ENCODE results near the gene SGSM2. TPM values are rescaled to one million over a fixed set of nuclear protein-coding genes. Genes with fewer than 3 reads are reported as not detected.

The SGSM2 gene
- total and polyA plus RNA-seq, 2 experiments from 2014 or later = 13.7 to 52.4 TPM

DNA sequence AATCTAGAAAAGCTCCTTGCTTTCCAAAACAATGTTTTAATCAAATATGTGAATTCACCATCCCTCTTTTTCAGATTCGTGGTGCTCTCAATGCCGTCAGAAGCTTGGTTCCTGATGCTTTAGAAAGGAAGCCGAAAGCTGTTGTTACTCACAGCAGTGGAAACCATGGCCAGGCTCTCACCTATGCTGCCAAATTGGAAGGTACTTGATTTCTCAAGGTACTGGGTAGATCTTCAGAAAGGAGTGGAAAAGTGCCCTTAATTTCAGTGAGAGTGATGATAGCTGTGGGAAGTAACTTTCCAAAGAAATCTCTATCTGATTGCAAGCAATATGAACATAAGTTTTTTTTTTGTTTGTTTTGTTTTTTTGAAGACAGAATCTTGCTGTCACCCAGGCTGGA, 19.5 kb upstream of the SGSM2 start:
- H4K20me1 ChIP-seq (replicated peaks; ENCODE audit: insufficient read depth) = peaks cover 4% of the 10 kb centered on the region; the same call in 1 of the 2 replicates
- H3K4me2 ChIP-seq = no peak overlapping the region
- no peak overlapping the region for H2AFZ ChIP-seq
- Mint-ChIP-seq H3K4me1 (no peaks in the 10 kb centered on the region), H3K4me3 (no peak overlapping the region), H3K27ac (no peak overlapping the region), H3K27me3 (ENCODE audit: insufficient read depth, low read depth, poor library complexity) (peaks cover 6% of the 10 kb centered on the region), H3K36me3 (ENCODE audit: low read depth) (peaks cover 14% of the 10 kb centered on the region), H3K9me3 (no peaks in the 10 kb centered on the region)
- no peaks in the 10 kb centered on the region for H3K9me2 ChIP-seq (ENCODE audit: insufficient read depth)
- H3K4me3 ChIP-seq = no peak overlapping the region
- no peaks in the 10 kb centered on the region for H3K4me1 ChIP-seq (ENCODE audit: insufficient read depth)
- H3K27ac ChIP-seq (ENCODE audit: low read depth) = 0 out of 2 replicates have a peak overlapping the region, but pooled peaks have one; percentile 10
- DNase-seq (ENCODE audit: low spot score) = no peak
- peaks cover 1% of the 10 kb centered on the region; the same call in 1 of the 2 replicates for H3K36me3 ChIP-seq (ENCODE audit: insufficient read depth)
- no peak for TF ChIP-seq JUNB (IDR thresholded peaks at IDR 0.05; ENCODE audit: unreplicated experiment)
- TF ChIP-seq, protein P1, sequence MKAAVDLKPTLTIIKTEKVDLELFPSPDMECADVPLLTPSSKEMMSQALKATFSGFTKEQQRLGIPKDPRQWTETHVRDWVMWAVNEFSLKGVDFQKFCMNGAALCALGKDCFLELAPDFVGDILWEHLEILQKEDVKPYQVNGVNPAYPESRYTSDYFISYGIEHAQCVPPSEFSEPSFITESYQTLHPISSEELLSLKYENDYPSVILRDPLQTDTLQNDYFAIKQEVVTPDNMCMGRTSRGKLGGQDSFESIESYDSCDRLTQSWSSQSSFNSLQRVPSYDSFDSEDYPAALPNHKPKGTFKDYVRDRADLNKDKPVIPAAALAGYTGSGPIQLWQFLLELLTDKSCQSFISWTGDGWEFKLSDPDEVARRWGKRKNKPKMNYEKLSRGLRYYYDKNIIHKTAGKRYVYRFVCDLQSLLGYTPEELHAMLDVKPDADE (IDR thresholded peaks at IDR 0.05) = no peak
- TF ChIP-seq, protein P2, sequence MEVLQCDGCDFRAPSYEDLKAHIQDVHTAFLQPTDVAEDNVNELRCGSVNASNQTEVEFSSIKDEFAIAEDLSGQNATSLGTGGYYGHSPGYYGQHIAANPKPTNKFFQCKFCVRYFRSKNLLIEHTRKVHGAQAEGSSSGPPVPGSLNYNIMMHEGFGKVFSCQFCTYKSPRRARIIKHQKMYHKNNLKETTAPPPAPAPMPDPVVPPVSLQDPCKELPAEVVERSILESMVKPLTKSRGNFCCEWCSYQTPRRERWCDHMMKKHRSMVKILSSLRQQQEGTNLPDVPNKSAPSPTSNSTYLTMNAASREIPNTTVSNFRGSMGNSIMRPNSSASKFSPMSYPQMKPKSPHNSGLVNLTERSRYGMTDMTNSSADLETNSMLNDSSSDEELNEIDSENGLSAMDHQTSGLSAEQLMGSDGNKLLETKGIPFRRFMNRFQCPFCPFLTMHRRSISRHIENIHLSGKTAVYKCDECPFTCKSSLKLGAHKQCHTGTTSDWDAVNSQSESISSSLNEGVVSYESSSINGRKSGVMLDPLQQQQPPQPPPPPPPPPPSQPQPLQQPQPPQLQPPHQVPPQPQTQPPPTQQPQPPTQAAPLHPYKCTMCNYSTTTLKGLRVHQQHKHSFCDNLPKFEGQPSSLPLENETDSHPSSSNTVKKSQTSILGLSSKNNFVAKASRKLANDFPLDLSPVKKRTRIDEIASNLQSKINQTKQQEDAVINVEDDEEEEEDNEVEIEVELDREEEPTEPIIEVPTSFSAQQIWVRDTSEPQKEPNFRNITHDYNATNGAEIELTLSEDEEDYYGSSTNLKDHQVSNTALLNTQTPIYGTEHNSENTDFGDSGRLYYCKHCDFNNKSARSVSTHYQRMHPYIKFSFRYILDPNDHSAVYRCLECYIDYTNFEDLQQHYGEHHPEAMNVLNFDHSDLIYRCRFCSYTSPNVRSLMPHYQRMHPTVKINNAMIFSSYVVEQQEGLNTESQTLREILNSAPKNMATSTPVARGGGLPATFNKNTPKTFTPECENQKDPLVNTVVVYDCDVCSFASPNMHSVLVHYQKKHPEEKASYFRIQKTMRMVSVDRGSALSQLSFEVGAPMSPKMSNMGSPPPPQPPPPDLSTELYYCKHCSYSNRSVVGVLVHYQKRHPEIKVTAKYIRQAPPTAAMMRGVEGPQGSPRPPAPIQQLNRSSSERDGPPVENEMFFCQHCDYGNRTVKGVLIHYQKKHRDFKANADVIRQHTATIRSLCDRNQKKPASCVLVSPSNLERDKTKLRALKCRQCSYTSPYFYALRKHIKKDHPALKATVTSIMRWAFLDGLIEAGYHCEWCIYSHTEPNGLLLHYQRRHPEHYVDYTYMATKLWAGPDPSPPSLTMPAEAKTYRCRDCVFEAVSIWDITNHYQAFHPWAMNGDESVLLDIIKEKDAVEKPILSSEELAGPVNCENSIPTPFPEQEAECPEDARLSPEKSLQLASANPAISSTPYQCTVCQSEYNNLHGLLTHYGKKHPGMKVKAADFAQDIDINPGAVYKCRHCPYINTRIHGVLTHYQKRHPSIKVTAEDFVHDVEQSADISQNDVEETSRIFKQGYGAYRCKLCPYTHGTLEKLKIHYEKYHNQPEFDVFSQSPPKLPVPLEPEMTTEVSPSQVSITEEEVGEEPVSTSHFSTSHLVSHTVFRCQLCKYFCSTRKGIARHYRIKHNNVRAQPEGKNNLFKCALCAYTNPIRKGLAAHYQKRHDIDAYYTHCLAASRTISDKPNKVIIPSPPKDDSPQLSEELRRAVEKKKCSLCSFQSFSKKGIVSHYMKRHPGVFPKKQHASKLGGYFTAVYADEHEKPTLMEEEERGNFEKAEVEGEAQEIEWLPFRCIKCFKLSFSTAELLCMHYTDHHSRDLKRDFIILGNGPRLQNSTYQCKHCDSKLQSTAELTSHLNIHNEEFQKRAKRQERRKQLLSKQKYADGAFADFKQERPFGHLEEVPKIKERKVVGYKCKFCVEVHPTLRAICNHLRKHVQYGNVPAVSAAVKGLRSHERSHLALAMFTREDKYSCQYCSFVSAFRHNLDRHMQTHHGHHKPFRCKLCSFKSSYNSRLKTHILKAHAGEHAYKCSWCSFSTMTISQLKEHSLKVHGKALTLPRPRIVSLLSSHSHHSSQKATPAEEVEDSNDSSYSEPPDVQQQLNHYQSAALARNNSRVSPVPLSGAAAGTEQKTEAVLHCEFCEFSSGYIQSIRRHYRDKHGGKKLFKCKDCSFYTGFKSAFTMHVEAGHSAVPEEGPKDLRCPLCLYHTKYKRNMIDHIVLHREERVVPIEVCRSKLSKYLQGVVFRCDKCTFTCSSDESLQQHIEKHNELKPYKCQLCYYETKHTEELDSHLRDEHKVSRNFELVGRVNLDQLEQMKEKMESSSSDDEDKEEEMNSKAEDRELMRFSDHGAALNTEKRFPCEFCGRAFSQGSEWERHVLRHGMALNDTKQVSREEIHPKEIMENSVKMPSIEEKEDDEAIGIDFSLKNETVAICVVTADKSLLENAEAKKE (CRISPR knock-in tag; IDR thresholded peaks at IDR 0.05) = no peak
- TF ChIP-seq, protein P3, sequence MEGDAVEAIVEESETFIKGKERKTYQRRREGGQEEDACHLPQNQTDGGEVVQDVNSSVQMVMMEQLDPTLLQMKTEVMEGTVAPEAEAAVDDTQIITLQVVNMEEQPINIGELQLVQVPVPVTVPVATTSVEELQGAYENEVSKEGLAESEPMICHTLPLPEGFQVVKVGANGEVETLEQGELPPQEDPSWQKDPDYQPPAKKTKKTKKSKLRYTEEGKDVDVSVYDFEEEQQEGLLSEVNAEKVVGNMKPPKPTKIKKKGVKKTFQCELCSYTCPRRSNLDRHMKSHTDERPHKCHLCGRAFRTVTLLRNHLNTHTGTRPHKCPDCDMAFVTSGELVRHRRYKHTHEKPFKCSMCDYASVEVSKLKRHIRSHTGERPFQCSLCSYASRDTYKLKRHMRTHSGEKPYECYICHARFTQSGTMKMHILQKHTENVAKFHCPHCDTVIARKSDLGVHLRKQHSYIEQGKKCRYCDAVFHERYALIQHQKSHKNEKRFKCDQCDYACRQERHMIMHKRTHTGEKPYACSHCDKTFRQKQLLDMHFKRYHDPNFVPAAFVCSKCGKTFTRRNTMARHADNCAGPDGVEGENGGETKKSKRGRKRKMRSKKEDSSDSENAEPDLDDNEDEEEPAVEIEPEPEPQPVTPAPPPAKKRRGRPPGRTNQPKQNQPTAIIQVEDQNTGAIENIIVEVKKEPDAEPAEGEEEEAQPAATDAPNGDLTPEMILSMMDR (conservative IDR thresholded peaks at IDR 0.05; ENCODE audit: low read depth in 2 of 2) = no peak
- no peak for TF ChIP-seq STAT1 (IDR thresholded peaks at IDR 0.05; ENCODE audit: unreplicated experiment)
- no peak for TF ChIP-seq CREB1 (CRISPR knock-in tag; IDR thresholded peaks at IDR 0.05; ENCODE audit: low read depth)
- no peak for TF ChIP-seq ZNF114 (CRISPR knock-in tag; IDR thresholded peaks at IDR 0.05)
- TF ChIP-seq, protein P4, sequence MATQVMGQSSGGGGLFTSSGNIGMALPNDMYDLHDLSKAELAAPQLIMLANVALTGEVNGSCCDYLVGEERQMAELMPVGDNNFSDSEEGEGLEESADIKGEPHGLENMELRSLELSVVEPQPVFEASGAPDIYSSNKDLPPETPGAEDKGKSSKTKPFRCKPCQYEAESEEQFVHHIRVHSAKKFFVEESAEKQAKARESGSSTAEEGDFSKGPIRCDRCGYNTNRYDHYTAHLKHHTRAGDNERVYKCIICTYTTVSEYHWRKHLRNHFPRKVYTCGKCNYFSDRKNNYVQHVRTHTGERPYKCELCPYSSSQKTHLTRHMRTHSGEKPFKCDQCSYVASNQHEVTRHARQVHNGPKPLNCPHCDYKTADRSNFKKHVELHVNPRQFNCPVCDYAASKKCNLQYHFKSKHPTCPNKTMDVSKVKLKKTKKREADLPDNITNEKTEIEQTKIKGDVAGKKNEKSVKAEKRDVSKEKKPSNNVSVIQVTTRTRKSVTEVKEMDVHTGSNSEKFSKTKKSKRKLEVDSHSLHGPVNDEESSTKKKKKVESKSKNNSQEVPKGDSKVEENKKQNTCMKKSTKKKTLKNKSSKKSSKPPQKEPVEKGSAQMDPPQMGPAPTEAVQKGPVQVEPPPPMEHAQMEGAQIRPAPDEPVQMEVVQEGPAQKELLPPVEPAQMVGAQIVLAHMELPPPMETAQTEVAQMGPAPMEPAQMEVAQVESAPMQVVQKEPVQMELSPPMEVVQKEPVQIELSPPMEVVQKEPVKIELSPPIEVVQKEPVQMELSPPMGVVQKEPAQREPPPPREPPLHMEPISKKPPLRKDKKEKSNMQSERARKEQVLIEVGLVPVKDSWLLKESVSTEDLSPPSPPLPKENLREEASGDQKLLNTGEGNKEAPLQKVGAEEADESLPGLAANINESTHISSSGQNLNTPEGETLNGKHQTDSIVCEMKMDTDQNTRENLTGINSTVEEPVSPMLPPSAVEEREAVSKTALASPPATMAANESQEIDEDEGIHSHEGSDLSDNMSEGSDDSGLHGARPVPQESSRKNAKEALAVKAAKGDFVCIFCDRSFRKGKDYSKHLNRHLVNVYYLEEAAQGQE (IDR thresholded peaks at IDR 0.05; ENCODE audit: unreplicated experiment) = no peak
- no peak for TF ChIP-seq EZH2 (IDR thresholded peaks at IDR 0.05; ENCODE audit: low read depth, unreplicated experiment)
- no peak for TF ChIP-seq NANOG (IDR thresholded peaks at IDR 0.05; ENCODE audit: borderline replicate concordance)
- TF ChIP-seq EZH2phosphoT487 (IDR thresholded peaks at IDR 0.05; ENCODE audit: unreplicated experiment) = no peak
- TF ChIP-seq ZNF331 (CRISPR knock-in tag; IDR thresholded peaks at IDR 0.05; ENCODE audit: low read depth) = no peak
- TF ChIP-seq POLR2AphosphoS5 (IDR thresholded peaks at IDR 0.05; ENCODE audit: low read depth) = no peak
- H3K79me2 ChIP-seq (replicated peaks; ENCODE audit: insufficient read depth) = no peaks in the 10 kb centered on the region
- peaks cover 8% of the 10 kb centered on the region; the same call in 1 of the 2 replicates for H3F3A ChIP-seq (replicated peaks; ENCODE audit: low read depth)
- H3K27me3 ChIP-seq (ENCODE audit: insufficient read depth) = no peaks in the 10 kb centered on the region
- no peak for ATAC-seq
